Measurements from ENCODE around the gene RPS27A. TPM values are rescaled to one million over a fixed set of nuclear protein-coding genes. Genes with fewer than 3 reads are reported as not detected.

Gene RPS27A
- total RNA-seq, 4 donors from 2014 or later, result 1,126 to 5,133 (median 1,477) TPM

DNA sequence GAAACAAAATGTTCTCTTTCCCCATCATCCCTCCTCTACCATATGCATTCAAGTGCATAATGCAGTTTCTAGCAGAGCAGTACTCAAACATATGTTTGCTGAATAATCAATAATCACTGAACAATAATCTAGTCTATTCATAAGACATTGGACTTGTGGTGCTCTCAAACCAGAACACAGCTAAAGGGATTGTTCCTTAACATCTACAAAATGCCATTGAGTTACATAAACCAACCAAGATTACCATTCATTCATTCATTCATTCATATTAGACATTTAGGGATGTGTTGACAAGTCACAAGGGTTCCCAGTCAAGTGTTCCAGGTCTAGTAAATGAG lies 4.3 kb upstream of the RPS27A start:
- no peak for DNase-seq
- TF ChIP-seq POLR2A (IDR thresholded peaks at IDR 0.05), result no peak
- TF ChIP-seq, protein P1, sequence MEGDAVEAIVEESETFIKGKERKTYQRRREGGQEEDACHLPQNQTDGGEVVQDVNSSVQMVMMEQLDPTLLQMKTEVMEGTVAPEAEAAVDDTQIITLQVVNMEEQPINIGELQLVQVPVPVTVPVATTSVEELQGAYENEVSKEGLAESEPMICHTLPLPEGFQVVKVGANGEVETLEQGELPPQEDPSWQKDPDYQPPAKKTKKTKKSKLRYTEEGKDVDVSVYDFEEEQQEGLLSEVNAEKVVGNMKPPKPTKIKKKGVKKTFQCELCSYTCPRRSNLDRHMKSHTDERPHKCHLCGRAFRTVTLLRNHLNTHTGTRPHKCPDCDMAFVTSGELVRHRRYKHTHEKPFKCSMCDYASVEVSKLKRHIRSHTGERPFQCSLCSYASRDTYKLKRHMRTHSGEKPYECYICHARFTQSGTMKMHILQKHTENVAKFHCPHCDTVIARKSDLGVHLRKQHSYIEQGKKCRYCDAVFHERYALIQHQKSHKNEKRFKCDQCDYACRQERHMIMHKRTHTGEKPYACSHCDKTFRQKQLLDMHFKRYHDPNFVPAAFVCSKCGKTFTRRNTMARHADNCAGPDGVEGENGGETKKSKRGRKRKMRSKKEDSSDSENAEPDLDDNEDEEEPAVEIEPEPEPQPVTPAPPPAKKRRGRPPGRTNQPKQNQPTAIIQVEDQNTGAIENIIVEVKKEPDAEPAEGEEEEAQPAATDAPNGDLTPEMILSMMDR (IDR thresholded peaks at IDR 0.05), result no peak
- Histone ChIP-seq H3K27ac (no peak overlapping the region), H3K27me3 (no peaks in the 10 kb centered on the region), H3K4me3 (no peak overlapping the region), H3K36me3 (no peaks in the 10 kb centered on the region), H3K4me1 (no peaks in the 10 kb centered on the region), H3K9me3 (no peaks in the 10 kb centered on the region)
- intact Hi-C loops (cut with DNase I; ENCODE audit: low total_unique reads), result no loop called here

DNA sequence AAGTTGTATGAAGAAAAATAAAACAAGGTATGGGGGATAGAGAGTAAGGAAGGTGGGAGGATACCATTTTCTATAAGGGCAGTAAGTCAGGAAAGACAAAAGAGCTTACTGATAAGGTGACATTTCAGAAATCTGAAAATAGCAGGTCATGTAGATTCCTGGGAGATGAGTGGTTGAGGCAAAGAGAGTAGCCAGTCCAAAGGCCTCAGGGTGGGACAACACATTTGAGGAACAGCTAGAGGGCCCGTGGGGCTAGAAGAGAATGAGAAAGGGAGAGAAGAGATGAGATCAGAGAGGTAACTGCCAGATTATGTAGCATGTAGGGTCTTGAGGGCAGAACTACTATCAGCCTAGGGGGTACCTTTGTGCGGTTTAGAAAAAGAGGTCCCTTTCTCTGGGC lies 3.3 kb upstream of the RPS27A start:
- Histone ChIP-seq H3K27ac (no peak overlapping the region), H3K4me3 (no peak overlapping the region), H3K27me3 (no peaks in the 10 kb centered on the region), H3K9me3 (no peaks in the 10 kb centered on the region), H3K4me1 (peaks cover under 1 to 4% of the 10 kb centered on the region in 2 donors), H3K36me3 (no peaks in the 10 kb centered on the region)
- intact Hi-C loops (cut with DNase I; ENCODE audit: low total_unique reads), result no loop called here
- DNase-seq, result no peak
- TF ChIP-seq POLR2A (IDR thresholded peaks at IDR 0.05), result no peak
- TF ChIP-seq, protein P1 (IDR thresholded peaks at IDR 0.05), result no peak

DNA sequence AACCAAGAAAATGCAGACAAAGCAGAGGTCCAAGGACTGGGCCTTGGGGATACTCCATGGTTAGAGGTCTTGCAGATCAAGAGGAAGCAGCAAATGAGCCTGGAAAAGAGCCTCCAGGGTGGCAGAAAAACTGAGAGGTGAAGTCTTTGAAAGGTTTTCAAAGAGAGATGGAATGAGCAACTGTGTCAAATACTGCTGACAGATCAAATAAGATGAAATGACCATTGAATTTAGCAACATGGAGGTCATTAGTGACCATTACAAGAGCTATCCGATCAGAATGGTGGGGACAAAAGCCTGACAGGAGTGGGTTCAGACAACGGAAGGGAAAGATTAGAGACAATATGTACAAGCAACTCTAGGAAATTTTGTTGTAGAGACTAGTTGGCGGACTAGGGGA lies 1.9 kb upstream of the RPS27A start:
- intact Hi-C loops (cut with DNase I; ENCODE audit: low total_unique reads), result no loop called here

DNA sequence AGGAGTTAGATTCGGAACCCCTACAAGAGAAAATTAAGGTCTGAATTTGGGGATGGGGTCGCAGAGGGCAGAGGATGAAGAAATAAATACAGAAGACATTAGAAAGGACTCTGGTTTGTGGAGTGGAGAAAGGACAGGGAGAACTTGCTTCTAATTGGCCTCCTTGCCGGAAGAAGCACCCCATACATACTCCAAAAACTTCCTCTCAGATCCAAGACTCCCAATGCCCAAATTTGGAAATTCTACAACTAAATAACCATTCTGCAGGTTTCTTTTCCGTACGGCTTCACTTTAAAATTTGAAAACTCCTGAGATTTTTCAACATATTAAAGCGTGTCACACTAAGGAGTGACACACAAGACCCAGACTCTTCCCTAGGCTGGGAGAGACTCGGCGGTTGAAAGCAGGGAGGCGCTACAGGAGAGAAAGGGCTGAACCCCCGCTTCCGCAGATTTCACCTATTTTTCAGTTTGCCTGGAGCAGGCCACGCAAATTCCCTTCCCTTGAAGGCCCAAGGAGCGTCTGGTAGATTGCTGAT lies 873 bp upstream of the RPS27A start:
- no peaks in the 10 kb centered on the region for H3K36me3 ChIP-seq
- peak overlapping the region; percentile 97 for H3K27ac ChIP-seq
- H3K27me3 ChIP-seq, result no peaks in the 10 kb centered on the region
- intact Hi-C loops (cut with DNase I; ENCODE audit: low total_unique reads), result no loop called here
- no peak for DNase-seq
- H3K4me1 ChIP-seq, result peaks cover 4 to 5% of the 10 kb centered on the region in 2 donors
- H3K4me3 ChIP-seq, result peak overlapping the region; percentile 80 to 96
- H3K9me3 ChIP-seq, result no peaks in the 10 kb centered on the region
- TF ChIP-seq, protein P1 (IDR thresholded peaks at IDR 0.05), result no peak
- no peak for TF ChIP-seq POLR2A (IDR thresholded peaks at IDR 0.05)

More for the DNA sequence above, 1.9 kb upstream of the RPS27A start:
- H3K9me3 ChIP-seq, result no peaks in the 10 kb centered on the region
- peaks cover 4 to 5% of the 10 kb centered on the region in 2 donors for H3K4me1 ChIP-seq
- no peak for DNase-seq
- H3K27me3 ChIP-seq, result no peaks in the 10 kb centered on the region
- no peak for TF ChIP-seq POLR2A (IDR thresholded peaks at IDR 0.05)
- TF ChIP-seq, protein P1 (IDR thresholded peaks at IDR 0.05), result no peak
- no peaks in the 10 kb centered on the region for H3K36me3 ChIP-seq
- H3K27ac ChIP-seq, result no peak overlapping the region
- H3K4me3 ChIP-seq, result no peak overlapping the region

DNA sequence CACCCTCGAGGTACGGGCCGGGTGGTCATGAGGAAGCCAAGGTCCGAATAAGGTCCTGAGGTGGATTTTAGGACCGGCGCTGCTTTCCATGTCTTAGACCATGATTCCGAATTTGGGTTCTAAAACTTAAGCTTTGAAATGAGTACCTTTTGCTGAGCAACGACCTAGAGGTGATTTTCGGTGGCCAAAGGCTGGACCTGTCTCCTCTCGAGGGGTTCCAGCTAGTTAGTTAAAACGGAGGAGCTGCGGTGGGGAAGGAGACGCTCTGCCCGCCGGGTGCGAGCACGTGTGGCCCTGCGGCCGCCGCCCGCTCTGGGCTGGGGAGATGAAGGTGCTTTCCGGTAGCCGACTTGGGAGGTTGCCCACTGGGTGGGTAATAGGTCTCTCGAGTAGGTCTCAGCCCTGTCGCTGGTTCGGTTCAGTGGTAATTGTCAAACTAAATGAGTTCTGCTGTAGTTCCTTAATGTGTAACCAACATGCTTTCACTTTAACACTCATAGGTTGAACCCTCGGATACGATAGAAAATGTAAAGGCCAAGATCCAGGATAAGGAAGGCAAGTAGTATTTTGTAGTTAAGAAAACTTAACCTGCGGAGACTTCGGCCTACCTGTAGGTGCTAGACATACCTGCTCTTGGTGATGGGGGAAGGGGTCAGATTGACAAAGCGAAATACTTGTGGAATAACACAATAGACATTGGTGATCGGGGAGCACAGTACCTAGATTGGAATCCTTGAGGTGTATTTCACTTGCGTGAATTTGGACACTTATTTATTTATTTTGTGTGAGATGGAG lies 572 bp downstream of the RPS27A start:
- Histone ChIP-seq H3K36me3 (no peaks in the 10 kb centered on the region), H3K4me1 (peaks cover 4 to 5% of the 10 kb centered on the region in 2 donors), H3K9me3 (no peaks in the 10 kb centered on the region), H3K27ac (peak overlapping the region; percentile 97), H3K27me3 (no peaks in the 10 kb centered on the region), H3K4me3 (peak overlapping the region; percentile 80 to 96)
- peak; percentile 34 to 48 for DNase-seq
- no peak for TF ChIP-seq POLR2A (IDR thresholded peaks at IDR 0.05)
- TF ChIP-seq, protein P1 (IDR thresholded peaks at IDR 0.05), result no peak
- intact Hi-C loops (cut with DNase I; ENCODE audit: low total_unique reads), result no loop called here
